GM23338 (cell line): Measurements from ENCODE around the gene ZNF140.

Source experiments
- CREB1 ChIP-seq: fragments of 250-450 bp; sonication (Bioruptor Pico); IDR thresholded peaks from 2 replicates; pipeline ENCODE4 v1.5.0; 2020; ENCODE audit warnings: low read depth, mild to moderate bottlenecking, moderate library complexity
- CTCF ChIP-seq, 2 experiments: fragments of 200-600 bp in 1 of 2; sonication (generic) in 1 of 2; conservative IDR thresholded peaks; 2 replicates each; pipeline versions ENCODE4 v1.5.1 to v1.6.1; 2016 to 2017; ENCODE audit warnings: antibody characterized with exemption in 2 of 2, low read depth in 2 of 2, mild to moderate bottlenecking in 2 of 2, moderate library complexity in 1 of 2
- EZH2 ChIP-seq: fragments of 200-600 bp; sonication (generic); IDR thresholded peaks from one replicate; pipeline ENCODE4 v1.8.0; 2017; ENCODE audit warnings: antibody characterized with exemption, mild to moderate bottlenecking, low read depth; ENCODE audit not compliant: unreplicated experiment
- EZH2phosphoT487 ChIP-seq: fragments of 200-600 bp; sonication (generic); IDR thresholded peaks from one replicate; pipeline ENCODE4 v1.8.1; 2018; ENCODE audit warnings: antibody characterized with exemption; ENCODE audit not compliant: unreplicated experiment
- POLR2AphosphoS5 ChIP-seq: IDR thresholded peaks from 2 replicates; pipeline ENCODE4 v1.6.1; 2016; ENCODE audit warnings: antibody characterized with exemption, low read depth

- TF ChIP-seq CTCF (conservative IDR thresholded peaks at IDR 0.05; ENCODE audit: low read depth in 2 of 2), result no peak
- no peak for TF ChIP-seq POLR2AphosphoS5
- TF ChIP-seq CREB1, result no peak
- no peak for TF ChIP-seq EZH2phosphoT487
- TF ChIP-seq EZH2, result no peak
These were observed 42.5 kb upstream of the ZNF140 start for GRCh38 chr12:133038118-133038709.
